Left lung (tissue), 14 donors: ENCODE data around the gene HEXB. TPM values are rescaled to one million over a fixed set of nuclear protein-coding genes. Genes with fewer than 3 reads are reported as not detected.
A peak's percentile ranks its signal among the peaks of the same experiment; 100 is the strongest.

ENCODE experiments used
- ATAC-seq: fragments of 200-7000 bp; cut with Tn5 transposase; one replicate; pipeline ENCODE4 v1.9.1; 2020; ENCODE audit warnings: moderate library complexity
- DNase-seq, 4 donors: peaks; one replicate each; pipeline ENCODE4 v3.0.0-alpha.2; 2013 to 2020
- H3K27ac ChIP-seq, 2 donors: fragments of 200-600 bp; sonication (generic) in 1 of 2; one replicate each; pipeline versions ENCODE4 v1.5.0 to v1.8.0; 2020 to 2021
- H3K27me3 ChIP-seq, 2 donors: fragments of 200-600 bp; sonication (generic) in 1 of 2; one replicate each; pipeline versions ENCODE4 v1.5.0 to v1.8.0; 2020 to 2021
- H3K36me3 ChIP-seq, 2 donors: fragments of 200-600 bp; sonication (generic) in 1 of 2; one replicate each; pipeline versions ENCODE4 v1.5.0 to v1.8.0; 2020 to 2021
- H3K4me1 ChIP-seq, 2 donors: fragments of 200-600 bp; one replicate each; pipeline ENCODE4 v1.8.0; 2021
- H3K4me3 ChIP-seq, 2 donors: fragments of 200-600 bp; sonication (generic) in 1 of 2; one replicate each; pipeline versions ENCODE4 v1.5.0 to v1.8.0; 2020 to 2021; ENCODE audit warnings: mild to moderate bottlenecking in 1 of 2
- H3K9me3 ChIP-seq, 2 donors: fragments of 200-600 bp; sonication (generic) in 1 of 2; one replicate each; pipeline versions ENCODE4 v1.5.0 to v1.8.0; 2020 to 2021
- CTCF ChIP-seq, 2 donors: fragments of 200-600 bp; sonication (generic) in 1 of 2; IDR thresholded peaks; one replicate each; pipeline versions ENCODE4 v1.5.0 to v1.8.0; 2021; ENCODE audit warnings: antibody characterized with exemption in 2 of 2
- intact Hi-C, 2 donors: fragments of 100-400 bp; cut with DNase I; formaldehyde crosslinking; loops; one replicate each; pipeline versions ENCODE4 v1.11.2 to v1.14.2; 2022
- long read RNA-seq, 12 donors: library from polyadenylated mRNA in 2 of 12; unstranded in 2 of 12; transcript quantifications; one replicate each; pipeline ENCODE4 v2.0.0 and lab custom pipeline, GENCODE V29; 2019 to 2026
- polyA plus RNA-seq, 6 donors: library from polyadenylated mRNA; unstranded; fragments of 120-200 nt; gene quantifications; one replicate each; pipeline ENCODE4 v1.2.1, GENCODE V29; 2013; ENCODE audit not compliant: insufficient read length in 6 of 6
- total RNA-seq, 2 donors: library from RNA; stranded (reverse); fragmentation: NEBNext Ultra II Directional; extraction: Animal tissue kit (Norgen Biotek cat#: 25700); gene quantifications; one replicate each; pipeline ENCODE4 v1.2.1, GENCODE V29; 2021
- donor health status: DM: no; HTN: yes; CAD: no.
- donor health status: DM: no; HTN: no; CAD: no.

HEXB gene
- total RNA-seq (100 to 1,000 TPM; 204 to 215 TPM), polyA plus RNA-seq (10 to 100 TPM; 54.6 to 71.0 (median 62.5) TPM)
- long read RNA-seq, donor 1, transcript HEXB-201 (14 exons, 1,901 nt), result major isoform, 20 of 42 reads
- long read RNA-seq, donor 1, transcript HEXB-205 (3 exons, 806 nt), result minor isoform, 8 of 42 reads
- long read RNA-seq, donor 1, partial matches to known transcripts, result 9 of 42 reads
- long read RNA-seq, donor 1, other reads (novel, unspliced or antisense), result 0 of 42 reads
- long read RNA-seq, donor 2, transcript HEXB-201 (14 exons, 1,901 nt), result major isoform, 22 of 37 reads
- long read RNA-seq, donor 2, partial matches to known transcripts, result 8 of 37 reads
- long read RNA-seq, donor 2, other reads (novel, unspliced or antisense), result 0 of 37 reads
- long read RNA-seq, donor 3, transcript HEXB-205 (3 exons, 806 nt), result minor isoform, 5 of 33 reads
- long read RNA-seq, donor 3, transcript HEXB-201 (14 exons, 1,901 nt), result major isoform, 21 of 33 reads
- long read RNA-seq, donor 3, partial matches to known transcripts, result 7 of 33 reads
- long read RNA-seq, donor 3, other reads (novel, unspliced or antisense), result 0 of 33 reads
- long read RNA-seq, donor 4, transcript HEXB-201 (14 exons, 1,901 nt), result major isoform, 82 of 103 reads
- long read RNA-seq, donor 4, transcript HEXB-205 (3 exons, 806 nt), result minor isoform, 9 of 103 reads
- long read RNA-seq, donor 4, partial matches to known transcripts, result 6 of 103 reads
- long read RNA-seq, donor 4, other reads (novel, unspliced or antisense), result 4 of 103 reads
- long read RNA-seq, donor 5, transcript HEXB-201 (14 exons, 1,901 nt), result major isoform, 19 of 30 reads
- long read RNA-seq, donor 5, partial matches to known transcripts, result 8 of 30 reads
- long read RNA-seq, donor 5, other reads (novel, unspliced or antisense), result 0 of 30 reads
- long read RNA-seq, donor 6, transcript HEXB-201 (14 exons, 1,901 nt), result major isoform, 21 of 28 reads
- long read RNA-seq, donor 6, partial matches to known transcripts, result 5 of 28 reads
- long read RNA-seq, donor 6, other reads (novel, unspliced or antisense), result 0 of 28 reads
- long read RNA-seq, donor 7, transcript HEXB-201 (14 exons, 1,901 nt), result major isoform, 19 of 31 reads
- long read RNA-seq, donor 7, partial matches to known transcripts, result 10 of 31 reads
- long read RNA-seq, donor 7, other reads (novel, unspliced or antisense), result 0 of 31 reads
- long read RNA-seq, donor 8, transcript HEXB-201 (14 exons, 1,901 nt), result major isoform, 22 of 27 reads
- long read RNA-seq, donor 8, partial matches to known transcripts, result 0 of 27 reads
- long read RNA-seq, donor 8, other reads (novel, unspliced or antisense), result 5 of 27 reads
- long read RNA-seq, donor 9, result 0 reads
- long read RNA-seq, donor 10, transcript HEXB-201 (14 exons, 1,901 nt), result major isoform, 69 of 84 reads
- long read RNA-seq, donor 10, partial matches to known transcripts, result 1 of 84 reads
- long read RNA-seq, donor 10, other reads (novel, unspliced or antisense), result 12 of 84 reads
- long read RNA-seq, donor 11, transcript HEXB-201 (14 exons, 1,901 nt), result major isoform, 11 of 46 reads
- long read RNA-seq, donor 11, partial matches to known transcripts, result 31 of 46 reads
- long read RNA-seq, donor 11, other reads (novel, unspliced or antisense), result 0 of 46 reads
- long read RNA-seq, donor 12, transcript HEXB-201 (14 exons, 1,901 nt), result major isoform, 18 of 39 reads
- long read RNA-seq, donor 12, partial matches to known transcripts, result 10 of 39 reads
- long read RNA-seq, donor 12, other reads (novel, unspliced or antisense), result 8 of 39 reads

DNA sequence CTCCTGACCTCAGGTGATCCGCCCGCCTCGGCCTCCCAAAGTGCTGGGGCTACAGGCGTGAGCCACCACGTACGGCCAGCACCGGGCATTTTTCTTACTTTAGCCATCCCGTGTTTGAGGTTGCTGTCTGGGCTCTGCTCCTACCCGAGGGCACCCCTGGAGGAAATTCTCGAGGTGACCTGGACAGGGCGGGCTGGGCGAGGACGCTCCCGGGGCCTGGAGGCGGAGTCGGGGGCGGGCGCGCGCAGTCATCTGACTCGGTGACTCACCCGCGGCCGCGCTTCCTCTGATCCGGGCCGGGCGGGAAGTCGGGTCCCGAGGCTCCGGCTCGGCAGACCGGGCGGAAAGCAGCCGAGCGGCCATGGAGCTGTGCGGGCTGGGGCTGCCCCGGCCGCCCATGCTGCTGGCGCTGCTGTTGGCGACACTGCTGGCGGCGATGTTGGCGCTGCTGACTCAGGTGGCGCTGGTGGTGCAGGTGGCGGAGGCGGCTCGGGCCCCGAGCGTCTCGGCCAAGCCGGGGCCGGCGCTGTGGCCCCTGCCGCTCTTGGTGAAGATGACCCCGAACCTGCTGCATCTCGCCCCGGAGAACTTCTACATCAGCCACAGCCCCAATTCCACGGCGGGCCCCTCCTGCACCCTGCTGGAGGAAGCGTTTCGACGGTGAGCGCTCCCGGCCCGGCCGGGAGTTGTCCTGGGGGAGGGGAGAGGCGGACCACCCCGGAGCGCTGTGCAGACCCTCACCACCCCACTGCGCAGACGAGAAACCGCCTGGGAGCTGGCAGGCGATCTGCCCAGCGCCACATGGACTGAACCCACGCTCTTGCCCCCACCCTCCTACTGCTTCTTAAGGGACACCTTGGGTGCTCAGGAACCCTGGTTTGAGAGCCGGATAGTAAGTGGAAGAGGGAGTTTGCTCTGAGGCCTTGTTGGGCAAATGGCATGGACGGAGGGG is at the start of gene HEXB:
HEXB (plus strand) TSS at position 334 of the 952 bp plus-strand sequence; CDS start at position 362, 28 bp downstream.
- peak in 3 of 4 donors; percentile 85 to 99 (median 93) for DNase-seq
- H3K4me3 ChIP-seq, result peak within 1 kb of the TSS; percentile 75 to 97
- H3K9me3 ChIP-seq, result no peaks in the 10 kb centered on the region
- H3K4me1 ChIP-seq, result peaks cover 12 to 24% of the 10 kb centered on the region in 2 donors
- ATAC-seq, result peak; percentile 98
- intact Hi-C loops, result no loop called here
- H3K36me3 ChIP-seq, result peaks cover 0 to 17% of the 10 kb centered on the region in 2 donors
- peak within 1 kb of the TSS; percentile 87 to 96 for H3K27ac ChIP-seq
- no peaks in the 10 kb centered on the region for H3K27me3 ChIP-seq
- no peak for TF ChIP-seq CTCF (IDR thresholded peaks at IDR 0.05)

- H3K27me3 ChIP-seq, result no peaks in the 10 kb centered on the region
- no peak for ATAC-seq
- peaks cover 16 to 74% of the 10 kb centered on the region in 2 donors for H3K4me1 ChIP-seq
- intact Hi-C loops, result loop anchor here in 1 of 2 donors (10.0 kb wide), 1 partner anchor 71 kb away; no protein-coding TSS in a partner anchor
- H3K36me3 ChIP-seq, result peaks cover 6 to 36% of the 10 kb centered on the region in 2 donors
- no peaks in the 10 kb centered on the region for H3K9me3 ChIP-seq
- no peak overlapping the region for H3K4me3 ChIP-seq
- no peak for DNase-seq
- no peak overlapping the region for H3K27ac ChIP-seq
- no peak for TF ChIP-seq CTCF (IDR thresholded peaks at IDR 0.05)
These were observed 48.9 kb upstream of the HEXB start for GRCh38 chr5:74636149-74636548.

DNA sequence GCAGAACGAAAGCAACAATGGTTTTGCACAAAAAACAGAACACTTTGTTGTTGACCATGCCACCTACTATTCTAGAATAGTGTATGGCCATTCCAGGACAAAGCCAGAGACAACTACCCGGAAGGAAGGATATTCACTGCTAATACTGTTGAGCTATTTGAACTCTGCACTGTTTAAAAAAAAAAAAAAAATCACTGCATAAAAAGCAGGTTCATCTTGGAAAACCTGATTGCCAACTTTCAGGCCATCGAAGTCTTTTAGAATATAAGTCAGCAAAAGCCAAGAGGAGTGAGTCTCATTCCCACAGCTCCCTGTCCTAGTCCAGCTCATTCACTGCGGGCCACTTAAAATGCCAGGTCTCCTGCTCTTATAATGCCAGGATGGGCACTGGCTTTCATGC is 48.5 kb upstream of the HEXB start:
- Histone ChIP-seq H3K9me3 (no peaks in the 10 kb centered on the region), H3K4me1 (peaks cover 16 to 77% of the 10 kb centered on the region in 2 donors), H3K36me3 (peaks cover 6 to 36% of the 10 kb centered on the region in 2 donors), H3K27me3 (no peaks in the 10 kb centered on the region), H3K27ac (no peak overlapping the region), H3K4me3 (no peak overlapping the region)
- intact Hi-C loops, result loop anchor here in 1 of 2 donors (10.0 kb wide), 1 partner anchor 72 kb away; no protein-coding TSS in a partner anchor
- ATAC-seq, result no peak
- TF ChIP-seq CTCF (IDR thresholded peaks at IDR 0.05), result no peak
- DNase-seq, result no peak
